LNCaP clone FGC (cell line): ENCODE measurements around the gene WNT3.

Source experiments
- DNase-seq: peaks from one replicate; pipeline ENCODE4 v3.0.0-alpha.2; 2011; ENCODE audit warnings: low read depth
- H3K4me3 ChIP-seq: 2 replicates; pipeline ENCODE4 v1.5.1; 2011; ENCODE audit warnings: mild to moderate bottlenecking, low read depth, low read length, control low read depth
- CTCF ChIP-seq: IDR thresholded peaks from 2 replicates; pipeline ENCODE4 v1.5.1; 2012; ENCODE audit warnings: mild to moderate bottlenecking; ENCODE audit not compliant: control insufficient read depth, insufficient read depth; ENCODE audit errors: extremely low read depth

WNT3 gene

GRCh38 chr17:46788796-46789195, 29.7 kb downstream of the WNT3 start:
- H3K4me3 ChIP-seq, result no peak overlapping the region
- DNase-seq, result no peak
- no peak for TF ChIP-seq CTCF

GRCh38 chr17:46788300-46788699, 30.2 kb downstream of the WNT3 start:
- no peak for TF ChIP-seq CTCF
- no peak overlapping the region for H3K4me3 ChIP-seq
- DNase-seq, result no peak

GRCh38 chr17:46787478-46787877, 31.0 kb downstream of the WNT3 start:
- TF ChIP-seq CTCF, result no peak
- DNase-seq, result no peak
- H3K4me3 ChIP-seq, result no peak overlapping the region

GRCh38 chr17:46785696-46786095, 32.8 kb downstream of the WNT3 start:
- no peak for DNase-seq
- no peak for TF ChIP-seq CTCF
- H3K4me3 ChIP-seq, result no peak overlapping the region

- no peak overlapping the region for H3K4me3 ChIP-seq
- DNase-seq, result no peak
- no peak for TF ChIP-seq CTCF
Measured at GRCh38 chr17:46783031-46783593, 35.4 kb downstream of the WNT3 start.

- H3K4me3 ChIP-seq, result no peak overlapping the region
- peak; percentile 74 for TF ChIP-seq CTCF
- DNase-seq, result no peak
Measured at GRCh38 chr17:46782250-46782953, 36.1 kb downstream of the WNT3 start.

- no peak for TF ChIP-seq CTCF
- no peak for DNase-seq
Measured at GRCh38 chr17:46780003-46780373, 38.5 kb downstream of the WNT3 start.

More at GRCh38 chr17:46780003-46780373, 38.5 kb downstream of the WNT3 start:
- no peak overlapping the region for H3K4me3 ChIP-seq
